Suppressor macrophage treated with lipopolysaccharide for 4 hours (primary cell): ENCODE results near the gene ARRDC3.
A peak's percentile ranks its signal among the peaks of the same experiment; 100 is the strongest.
"Not testable (repeated sequence)": the region's sequence is repeated elsewhere in the genome, so short reads cannot be mapped to it uniquely, and the experiment has no call there.

ENCODE experiments used
- DNase-seq: peaks from one replicate; pipeline ENCODE4 v3.0.0-alpha.2; 2020

ARRDC3 gene

DNA sequence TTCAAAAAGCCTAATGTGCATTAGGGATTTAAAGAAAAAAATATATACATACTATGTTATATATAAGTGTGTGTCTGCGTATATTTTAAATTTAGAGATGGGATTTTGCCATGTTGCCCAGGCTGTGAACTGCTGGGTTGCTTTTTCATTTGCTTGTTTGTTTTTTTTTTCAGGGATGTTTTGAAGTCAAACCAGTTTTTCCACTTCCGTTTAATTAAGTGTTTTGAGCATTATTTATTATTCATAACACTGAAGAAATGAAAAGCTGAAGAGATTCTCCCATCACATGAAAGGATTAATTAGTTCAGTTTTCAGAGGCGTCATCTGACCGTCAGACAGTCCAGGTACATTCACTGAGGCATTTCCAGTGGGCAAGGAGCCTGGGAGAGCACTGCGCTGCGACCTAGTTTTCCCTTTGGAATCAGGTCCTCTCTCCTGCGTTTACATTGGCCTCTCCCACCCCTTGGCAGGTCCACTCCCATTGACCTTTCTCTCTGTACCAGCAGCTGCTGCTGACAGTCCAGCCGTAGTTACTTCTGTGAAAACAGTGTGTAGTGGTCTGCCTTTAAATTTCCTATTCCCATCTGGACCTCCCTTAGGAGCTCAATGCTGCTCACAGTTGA is 26.0 kb downstream of the ARRDC3 start:
- DNase-seq: no peak

GRCh38 chr5:91354867-91355266 is 28.2 kb downstream of the ARRDC3 start:
- peak; percentile 74 for DNase-seq

DNA sequence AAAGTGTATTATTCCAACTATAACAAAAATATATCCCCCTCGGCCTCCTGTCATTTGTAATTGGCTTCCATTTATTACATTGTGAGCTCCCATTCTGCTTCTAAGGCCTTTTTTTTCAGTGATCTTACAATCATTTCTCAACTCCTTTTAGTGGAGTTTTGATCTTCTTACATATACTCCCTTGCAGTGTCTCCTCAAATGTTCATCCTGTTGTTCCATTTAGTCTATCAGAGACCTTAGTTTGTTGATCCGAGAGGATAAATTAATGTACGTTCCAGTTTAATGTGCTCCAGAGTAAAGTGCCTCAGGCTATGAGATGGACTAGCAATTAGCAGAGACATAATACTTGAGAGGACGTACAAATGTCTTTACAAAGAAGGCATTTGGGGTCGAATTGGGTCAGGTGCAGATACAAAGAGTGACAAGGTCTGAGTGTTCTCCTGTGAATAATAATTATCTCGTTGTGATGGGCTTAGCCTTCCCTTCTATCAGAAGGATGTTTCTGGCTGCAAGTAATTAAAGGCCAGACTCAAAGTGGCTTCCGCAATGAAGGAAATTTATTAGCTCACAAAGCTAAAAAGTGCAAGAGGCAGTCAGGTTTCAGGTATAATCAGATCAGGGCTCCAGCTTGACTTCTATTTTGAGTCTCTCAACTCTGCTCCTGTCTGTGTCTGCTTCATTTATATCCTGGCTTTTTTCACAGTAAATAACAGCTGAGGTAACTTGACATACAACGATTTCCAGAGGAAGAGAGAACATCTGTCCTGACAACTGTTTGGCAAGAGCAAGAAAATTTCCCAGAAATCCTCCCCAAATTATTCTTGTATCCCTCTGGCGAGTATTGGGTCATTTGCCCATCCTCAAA is 30.1 kb downstream of the ARRDC3 start:
- DNase-seq: no peak

DNA sequence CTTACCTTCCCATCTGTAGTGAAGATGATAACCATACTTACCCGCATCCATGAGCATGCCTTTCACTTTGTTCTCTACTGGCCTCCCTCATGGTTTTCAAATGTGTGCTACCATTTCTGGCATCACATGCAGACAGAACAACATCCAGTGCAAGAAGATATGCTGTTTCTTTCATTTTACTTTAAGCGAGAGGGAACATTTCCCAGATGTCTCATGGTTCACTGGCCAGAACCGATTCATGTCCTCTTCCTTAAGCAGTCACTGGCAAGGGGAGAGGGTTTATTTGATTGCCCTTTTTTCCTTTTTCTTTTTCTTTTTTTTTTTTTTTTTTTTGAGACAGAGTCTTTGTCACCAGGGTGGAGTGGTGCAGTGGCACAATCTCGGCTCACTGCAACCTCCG is 37.7 kb downstream of the ARRDC3 start:
- DNase-seq: no peak

GRCh38 chr5:91344661-91345200 is 38.4 kb downstream of the ARRDC3 start:
- DNase-seq: not testable (repeated sequence)

GRCh38 chr5:91343916-91344315 is 39.2 kb downstream of the ARRDC3 start:
- DNase-seq: no peak

GRCh38 chr5:91342931-91343330 is 40.2 kb downstream of the ARRDC3 start:
- not testable (repeated sequence) for DNase-seq

GRCh38 chr5:91341154-91341553 is 42.0 kb downstream of the ARRDC3 start:
- no peak for DNase-seq

- DNase-seq: no peak
Measured at GRCh38 chr5:91340532-91340931, 42.6 kb downstream of the ARRDC3 start.

GRCh38 chr5:91339063-91339705 is 43.9 kb downstream of the ARRDC3 start:
- DNase-seq: no peak

DNA sequence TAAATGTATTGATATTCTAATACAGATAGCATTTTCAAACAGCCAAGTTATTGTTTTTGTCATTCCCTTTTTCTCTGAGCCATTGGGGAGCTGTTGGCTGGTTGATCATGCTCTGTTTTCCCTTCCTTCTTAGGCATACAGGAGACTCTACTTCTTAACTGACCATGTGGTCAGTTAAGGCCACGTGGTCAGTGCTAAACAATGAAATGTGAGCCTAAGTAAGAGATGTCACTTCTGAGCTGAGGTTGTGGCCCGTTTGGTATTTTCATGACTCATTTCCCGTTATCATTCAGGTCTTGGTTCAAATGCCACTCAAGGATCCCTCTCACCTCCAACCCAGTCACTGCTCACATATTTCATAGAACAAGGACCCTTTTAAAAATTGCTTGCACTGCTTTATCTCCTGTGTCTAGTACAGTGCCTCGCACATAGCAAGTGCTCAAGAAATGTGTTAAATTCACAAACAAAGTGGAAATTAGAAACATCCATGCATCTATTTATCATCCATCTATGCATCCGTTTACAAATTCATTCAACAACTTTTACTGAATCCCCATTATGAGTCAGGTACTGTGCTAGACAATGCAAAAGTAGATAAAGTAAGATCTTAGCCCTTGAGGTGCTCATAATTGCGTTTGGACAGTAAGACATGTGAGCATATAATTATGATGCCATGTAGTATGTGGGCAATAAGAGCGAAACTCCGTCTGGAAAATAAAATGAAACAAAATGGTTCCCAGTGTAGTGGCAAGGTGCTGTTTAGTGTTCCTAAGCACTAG is 50.7 kb downstream of the ARRDC3 start:
- DNase-seq: no peak

- no peak for DNase-seq
Measured at GRCh38 chr5:91331705-91332104, 51.4 kb downstream of the ARRDC3 start.

DNA sequence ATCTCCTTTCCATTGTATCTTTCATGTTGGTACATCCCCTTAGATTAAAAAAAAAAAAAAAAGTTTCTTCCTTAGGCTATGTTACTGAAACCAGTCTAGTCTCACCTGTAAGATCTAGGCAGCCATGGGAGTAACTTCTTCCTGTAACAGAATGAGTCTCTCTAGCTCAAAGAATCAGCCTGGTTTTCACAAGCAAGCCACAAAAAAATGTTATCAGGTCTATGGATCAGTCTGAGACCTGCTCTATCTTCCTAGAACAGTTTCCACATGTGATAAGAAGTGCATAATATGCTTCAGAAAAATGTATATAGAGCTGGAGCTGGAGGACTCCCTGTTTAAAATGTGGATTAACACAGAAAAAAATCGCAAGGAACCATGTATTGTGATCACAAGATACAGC is 53.8 kb downstream of the ARRDC3 start:
- DNase-seq: no peak

GRCh38 chr5:91328743-91329142 is 54.4 kb downstream of the ARRDC3 start:
- no peak for DNase-seq

DNA sequence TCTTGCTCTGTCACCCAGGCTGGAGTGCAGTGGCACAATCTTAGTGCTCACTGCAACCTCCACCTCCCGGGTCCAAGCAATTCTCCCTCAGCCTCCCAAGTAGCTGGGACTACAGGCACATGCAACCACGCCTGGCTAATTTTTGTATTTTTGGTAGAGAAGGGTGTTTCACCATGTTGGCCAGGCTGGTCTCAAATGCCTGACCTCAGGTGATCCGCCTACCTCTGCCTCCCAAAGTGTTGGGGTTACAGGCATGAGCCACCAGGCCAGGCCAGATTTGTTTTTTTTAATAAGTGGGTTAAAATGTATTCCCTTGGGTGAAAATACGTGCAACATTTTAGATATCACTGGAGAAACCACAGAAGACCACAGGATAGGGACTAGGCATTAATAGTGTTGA is 60.1 kb downstream of the ARRDC3 start:
- not testable (repeated sequence) for DNase-seq

DNA sequence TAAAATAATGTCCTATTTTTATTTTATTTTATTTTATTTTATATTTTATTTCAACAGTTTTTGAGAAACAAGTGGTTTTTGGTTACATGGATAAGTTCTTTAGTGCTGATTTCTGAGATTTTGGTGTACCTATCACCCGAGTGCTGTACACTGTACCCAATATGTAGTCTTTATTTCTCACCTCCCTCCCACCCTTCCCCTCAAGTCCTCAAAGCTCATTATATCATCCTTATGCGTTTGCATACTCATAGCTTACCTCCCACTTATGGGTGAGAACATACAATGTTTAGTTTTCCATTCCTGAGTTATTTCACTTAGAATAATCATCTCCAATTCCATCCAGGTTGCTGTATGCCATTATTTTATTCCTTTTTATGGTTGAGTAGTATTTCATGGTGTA is 63.5 kb downstream of the ARRDC3 start:
- no peak for DNase-seq

DNA sequence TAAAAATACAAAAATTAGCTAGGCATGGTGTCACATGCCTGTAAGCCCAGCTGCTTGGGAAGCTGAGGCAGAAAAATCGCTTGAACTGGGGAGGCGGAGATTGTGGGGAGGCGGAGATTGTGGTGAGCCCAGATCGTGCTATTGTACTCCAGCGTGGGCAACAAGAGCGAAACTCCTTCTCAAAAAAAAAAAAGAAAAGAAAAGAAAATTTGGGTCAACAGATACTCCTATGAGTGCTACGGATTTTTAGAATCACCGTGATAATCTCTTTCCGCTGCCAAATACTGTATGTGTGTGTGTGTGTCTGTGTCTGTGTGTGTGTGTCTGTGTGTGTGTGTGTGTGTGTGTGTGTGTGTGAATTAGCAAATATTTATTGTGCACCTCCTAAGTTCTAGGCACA is 64.4 kb downstream of the ARRDC3 start:
- DNase-seq: no peak
